ENCODE measurements around the gene ELP1.
"Not testable (repeated sequence)": the region's sequence is repeated elsewhere in the genome, so short reads cannot be mapped to it uniquely, and the experiment has no call there.

ELP1 gene

GRCh38 chr9:108933718-108934322 is at the start of gene ELP1:
ELP1 (minus strand) TSS chr9:108934124; CDS start chr9:108931146, 2,978 bp downstream.
- peak within 1 kb of the TSS; percentile 97 for H3K4me3 Mint-ChIP-seq
- no peaks in the 10 kb centered on the region for H3K27me3 Mint-ChIP-seq (ENCODE audit: low read depth)

GRCh38 chr9:108980893-108981292 is 47.0 kb upstream of the ELP1 start:
- Mint-ChIP-seq H3K4me3 (no peak overlapping the region), H3K27me3 (ENCODE audit: low read depth) (no peaks in the 10 kb centered on the region), H3K36me3 (ENCODE audit: low read depth) (peaks cover under 1% of the 10 kb centered on the region)

More at GRCh38 chr9:108933718-108934322, at the start of gene ELP1:
- Mint-ChIP-seq H3K9me3 (no peaks in the 10 kb centered on the region), H3K4me1 (ENCODE audit: low read depth) (peaks cover 22% of the 10 kb centered on the region), H3K36me3 (ENCODE audit: low read depth) (peaks cover 9% of the 10 kb centered on the region), H3K27ac (peak within 1 kb of the TSS; percentile 95)
- DNase-seq (ENCODE audit: low spot score) = peak; percentile 91

GRCh38 chr9:108978205-108978604 is 44.3 kb upstream of the ELP1 start:
- peaks cover 1% of the 10 kb centered on the region for H3K36me3 Mint-ChIP-seq (ENCODE audit: low read depth)

More at GRCh38 chr9:108980893-108981292, 47.0 kb upstream of the ELP1 start:
- no peaks in the 10 kb centered on the region for H3K4me1 Mint-ChIP-seq (ENCODE audit: low read depth)
- no peak overlapping the region for H3K27ac Mint-ChIP-seq
- no peaks in the 10 kb centered on the region for H3K9me3 Mint-ChIP-seq
- no peak for DNase-seq (ENCODE audit: low spot score)

GRCh38 chr9:108973895-108974294 is 40.0 kb upstream of the ELP1 start:
- H3K27me3 Mint-ChIP-seq (ENCODE audit: low read depth) = no peaks in the 10 kb centered on the region
- peaks cover 12% of the 10 kb centered on the region for H3K36me3 Mint-ChIP-seq (ENCODE audit: low read depth)
- no peak overlapping the region for H3K4me3 Mint-ChIP-seq
- H3K27ac Mint-ChIP-seq = no peak overlapping the region
- peaks cover 8% of the 10 kb centered on the region for H3K9me3 Mint-ChIP-seq
- H3K4me1 Mint-ChIP-seq (ENCODE audit: low read depth) = no peaks in the 10 kb centered on the region
- DNase-seq (ENCODE audit: low spot score) = no peak

More at GRCh38 chr9:108978205-108978604, 44.3 kb upstream of the ELP1 start:
- no peak for DNase-seq (ENCODE audit: low spot score)
- no peak overlapping the region for H3K4me3 Mint-ChIP-seq
- no peaks in the 10 kb centered on the region for H3K4me1 Mint-ChIP-seq (ENCODE audit: low read depth)
- H3K27me3 Mint-ChIP-seq (ENCODE audit: low read depth) = no peaks in the 10 kb centered on the region
- no peaks in the 10 kb centered on the region for H3K9me3 Mint-ChIP-seq
- H3K27ac Mint-ChIP-seq = no peak overlapping the region

- H3K4me3 Mint-ChIP-seq = no peak overlapping the region
- H3K4me1 Mint-ChIP-seq (ENCODE audit: low read depth) = no peaks in the 10 kb centered on the region
- no peaks in the 10 kb centered on the region for H3K27me3 Mint-ChIP-seq (ENCODE audit: low read depth)
These were observed 38.8 kb upstream of the ELP1 start for GRCh38 chr9:108972626-108973209.

GRCh38 chr9:108972186-108972585 is 38.3 kb upstream of the ELP1 start:
- no peaks in the 10 kb centered on the region for H3K27me3 Mint-ChIP-seq (ENCODE audit: low read depth)
- H3K9me3 Mint-ChIP-seq = peaks cover 8% of the 10 kb centered on the region
- H3K4me1 Mint-ChIP-seq (ENCODE audit: low read depth) = no peaks in the 10 kb centered on the region
- peaks cover 12% of the 10 kb centered on the region for H3K36me3 Mint-ChIP-seq (ENCODE audit: low read depth)
- no peak overlapping the region for H3K27ac Mint-ChIP-seq
- no peak for DNase-seq (ENCODE audit: low spot score)
- no peak overlapping the region for H3K4me3 Mint-ChIP-seq

More at GRCh38 chr9:108972626-108973209, 38.8 kb upstream of the ELP1 start:
- no peak for DNase-seq (ENCODE audit: low spot score)
- H3K9me3 Mint-ChIP-seq = peaks cover 8% of the 10 kb centered on the region
- H3K36me3 Mint-ChIP-seq (ENCODE audit: low read depth) = peaks cover 12% of the 10 kb centered on the region
- no peak overlapping the region for H3K27ac Mint-ChIP-seq

- H3K9me3 Mint-ChIP-seq; H3K4me3 Mint-ChIP-seq; H3K4me1 Mint-ChIP-seq (ENCODE audit: low read depth); H3K27me3 Mint-ChIP-seq (ENCODE audit: low read depth); DNase-seq (ENCODE audit: low spot score); H3K27ac Mint-ChIP-seq: not testable (repeated sequence)
- peaks cover 12% of the 10 kb centered on the region for H3K36me3 Mint-ChIP-seq (ENCODE audit: low read depth)
These were observed 37.5 kb upstream of the ELP1 start for GRCh38 chr9:108971392-108971791.

- Mint-ChIP-seq H3K9me3 (peaks cover 8% of the 10 kb centered on the region), H3K36me3 (ENCODE audit: low read depth) (peaks cover 11% of the 10 kb centered on the region), H3K27me3 (ENCODE audit: low read depth) (no peaks in the 10 kb centered on the region), H3K4me1 (ENCODE audit: low read depth) (no peaks in the 10 kb centered on the region), H3K27ac (no peak overlapping the region), H3K4me3 (no peak overlapping the region)
- no peak for DNase-seq (ENCODE audit: low spot score)
These were observed 34.0 kb upstream of the ELP1 start for GRCh38 chr9:108967916-108968315.

GRCh38 chr9:108963459-108964143 is 29.7 kb upstream of the ELP1 start:
- no peaks in the 10 kb centered on the region for H3K27me3 Mint-ChIP-seq (ENCODE audit: low read depth)
- H3K36me3 Mint-ChIP-seq (ENCODE audit: low read depth) = no peaks in the 10 kb centered on the region
- DNase-seq (ENCODE audit: low spot score) = no peak
- H3K9me3 Mint-ChIP-seq = no peaks in the 10 kb centered on the region
- no peak overlapping the region for H3K27ac Mint-ChIP-seq
- H3K4me1 Mint-ChIP-seq (ENCODE audit: low read depth) = no peaks in the 10 kb centered on the region
- no peak overlapping the region for H3K4me3 Mint-ChIP-seq

- no peak overlapping the region for H3K4me3 Mint-ChIP-seq
- no peak overlapping the region for H3K27ac Mint-ChIP-seq
- H3K36me3 Mint-ChIP-seq (ENCODE audit: low read depth) = no peaks in the 10 kb centered on the region
- no peaks in the 10 kb centered on the region for H3K9me3 Mint-ChIP-seq
- H3K27me3 Mint-ChIP-seq (ENCODE audit: low read depth) = no peaks in the 10 kb centered on the region
- DNase-seq (ENCODE audit: low spot score) = no peak
- no peaks in the 10 kb centered on the region for H3K4me1 Mint-ChIP-seq (ENCODE audit: low read depth)
These were observed 27.2 kb upstream of the ELP1 start for GRCh38 chr9:108961151-108961550.

GRCh38 chr9:108960331-108960730 is 26.4 kb upstream of the ELP1 start:
- H3K4me3 Mint-ChIP-seq = no peak overlapping the region
- no peak for DNase-seq (ENCODE audit: low spot score)
- H3K9me3 Mint-ChIP-seq = no peaks in the 10 kb centered on the region
- H3K27ac Mint-ChIP-seq = no peak overlapping the region
- H3K4me1 Mint-ChIP-seq (ENCODE audit: low read depth) = no peaks in the 10 kb centered on the region
- H3K27me3 Mint-ChIP-seq (ENCODE audit: low read depth) = no peaks in the 10 kb centered on the region
- H3K36me3 Mint-ChIP-seq (ENCODE audit: low read depth) = no peaks in the 10 kb centered on the region

- Mint-ChIP-seq H3K9me3 (no peaks in the 10 kb centered on the region), H3K4me1 (ENCODE audit: low read depth) (no peaks in the 10 kb centered on the region), H3K27ac (no peak overlapping the region), H3K27me3 (ENCODE audit: low read depth) (no peaks in the 10 kb centered on the region), H3K36me3 (ENCODE audit: low read depth) (no peaks in the 10 kb centered on the region), H3K4me3 (no peak overlapping the region)
- no peak for DNase-seq (ENCODE audit: low spot score)
These were observed 22.7 kb upstream of the ELP1 start for GRCh38 chr9:108956631-108957026.

- no peak for DNase-seq (ENCODE audit: low spot score)
- Mint-ChIP-seq H3K36me3 (ENCODE audit: low read depth) (no peaks in the 10 kb centered on the region), H3K27ac (no peak overlapping the region), H3K27me3 (ENCODE audit: low read depth) (no peaks in the 10 kb centered on the region), H3K4me3 (no peak overlapping the region), H3K4me1 (ENCODE audit: low read depth) (no peaks in the 10 kb centered on the region), H3K9me3 (no peaks in the 10 kb centered on the region)
These were observed 22.2 kb upstream of the ELP1 start for GRCh38 chr9:108956022-108956630.

GRCh38 chr9:108953983-108954574 is 20.2 kb upstream of the ELP1 start:
- no peak overlapping the region for H3K4me3 Mint-ChIP-seq
- no peak overlapping the region for H3K27ac Mint-ChIP-seq
- H3K9me3 Mint-ChIP-seq = no peaks in the 10 kb centered on the region
- H3K36me3 Mint-ChIP-seq (ENCODE audit: low read depth) = no peaks in the 10 kb centered on the region
- DNase-seq (ENCODE audit: low spot score) = no peak
- H3K27me3 Mint-ChIP-seq (ENCODE audit: low read depth) = no peaks in the 10 kb centered on the region
- no peaks in the 10 kb centered on the region for H3K4me1 Mint-ChIP-seq (ENCODE audit: low read depth)
